GM12801 (cell line): ENCODE measurements around the gene CHID1.

Experiments used
- CTCF ChIP-seq: IDR thresholded peaks from one replicate; pipeline ENCODE4 v1.5.1; 2011; ENCODE audit warnings: control low read depth; ENCODE audit not compliant: insufficient read length; ENCODE audit errors: extremely low read depth

CHID1 gene

DNA sequence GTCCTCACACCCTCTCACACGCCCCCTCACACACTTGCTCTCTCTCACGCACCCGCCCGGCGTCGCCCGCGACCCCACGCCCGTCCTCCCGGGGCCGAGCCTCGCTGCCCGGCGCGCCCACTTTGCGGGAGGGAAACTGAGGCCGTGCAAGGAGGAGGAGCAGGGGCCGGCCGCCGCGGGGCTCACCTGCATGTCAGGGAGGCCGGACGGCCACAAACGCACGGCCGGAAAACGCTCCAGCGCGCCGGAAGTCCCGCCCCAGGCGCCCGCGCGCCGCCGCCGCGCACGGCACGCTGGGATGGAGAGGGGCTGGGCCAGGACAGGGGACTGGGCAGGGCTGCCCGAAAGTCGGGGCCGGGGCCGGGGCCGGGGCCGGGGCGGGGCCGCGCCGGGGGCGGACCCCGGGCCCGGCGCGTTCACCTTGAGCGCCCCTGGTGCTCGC, at the start of gene CHID1:
Gene CHID1, minus strand, starts transcription at position 222 of the 442 bp plus-strand sequence. CDS start 5,994 bp downstream, outside the sequence.
- TF ChIP-seq CTCF: no peak

DNA sequence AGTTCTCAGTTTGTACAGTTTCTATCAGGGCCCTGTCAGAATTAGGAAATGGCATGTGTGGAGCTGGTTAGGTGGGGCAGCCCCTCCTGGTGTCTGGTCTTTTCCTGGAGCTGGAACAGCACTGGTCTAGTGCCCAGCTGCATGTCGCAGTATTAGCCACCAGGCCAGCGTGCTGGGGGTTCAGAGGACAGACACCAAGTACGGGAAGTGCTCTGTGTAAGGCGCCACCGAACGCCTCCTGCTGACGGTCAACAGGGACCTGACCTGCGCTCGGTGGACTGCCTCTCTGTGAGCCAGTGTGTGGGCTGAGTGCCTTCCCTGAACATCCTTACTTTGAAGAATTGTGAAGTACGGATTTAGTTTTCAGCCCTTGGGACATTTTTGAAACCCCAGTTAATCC, 49.0 kb upstream of the CHID1 start:
- TF ChIP-seq CTCF: no peak

- no peak for TF ChIP-seq CTCF
Measured at GRCh38 chr11:959027-959426, 48.4 kb upstream of the CHID1 start.

- no peak for TF ChIP-seq CTCF
Measured at GRCh38 chr11:958101-958500, 47.5 kb upstream of the CHID1 start.

DNA sequence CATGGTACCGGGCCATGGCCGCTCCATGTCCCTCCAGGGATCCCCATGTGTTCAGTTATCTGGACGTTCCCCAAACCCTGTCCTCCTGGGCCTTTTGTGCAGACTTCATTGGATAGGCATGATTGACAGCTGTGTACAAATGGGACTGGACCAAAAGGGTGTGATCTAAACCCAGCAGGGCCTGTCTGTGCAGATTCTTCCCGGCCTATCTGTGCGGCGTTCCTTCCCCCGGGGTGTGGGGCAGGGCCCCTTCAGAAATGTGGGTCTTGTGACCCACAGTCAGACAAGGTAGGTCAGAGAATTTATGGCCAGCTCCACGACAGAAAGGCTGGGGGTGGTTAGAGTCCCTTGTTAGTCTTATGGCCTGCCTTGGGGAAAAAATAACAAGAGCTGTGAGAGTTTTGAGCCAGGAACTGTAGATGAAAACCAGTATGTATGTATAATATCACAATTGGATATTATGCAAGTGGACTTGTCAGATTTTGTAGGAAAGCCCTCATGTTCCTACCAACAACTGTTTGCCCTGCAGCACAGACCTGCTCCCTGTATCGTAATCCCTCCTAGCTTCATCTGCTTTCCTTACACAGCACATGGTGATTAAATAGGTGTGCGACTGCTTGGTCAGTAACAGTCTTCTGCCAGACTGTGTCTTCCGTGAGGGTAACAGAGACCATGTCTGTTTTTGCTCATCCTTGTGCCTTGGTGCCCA, 46.8 kb upstream of the CHID1 start:
- TF ChIP-seq CTCF: no peak

DNA sequence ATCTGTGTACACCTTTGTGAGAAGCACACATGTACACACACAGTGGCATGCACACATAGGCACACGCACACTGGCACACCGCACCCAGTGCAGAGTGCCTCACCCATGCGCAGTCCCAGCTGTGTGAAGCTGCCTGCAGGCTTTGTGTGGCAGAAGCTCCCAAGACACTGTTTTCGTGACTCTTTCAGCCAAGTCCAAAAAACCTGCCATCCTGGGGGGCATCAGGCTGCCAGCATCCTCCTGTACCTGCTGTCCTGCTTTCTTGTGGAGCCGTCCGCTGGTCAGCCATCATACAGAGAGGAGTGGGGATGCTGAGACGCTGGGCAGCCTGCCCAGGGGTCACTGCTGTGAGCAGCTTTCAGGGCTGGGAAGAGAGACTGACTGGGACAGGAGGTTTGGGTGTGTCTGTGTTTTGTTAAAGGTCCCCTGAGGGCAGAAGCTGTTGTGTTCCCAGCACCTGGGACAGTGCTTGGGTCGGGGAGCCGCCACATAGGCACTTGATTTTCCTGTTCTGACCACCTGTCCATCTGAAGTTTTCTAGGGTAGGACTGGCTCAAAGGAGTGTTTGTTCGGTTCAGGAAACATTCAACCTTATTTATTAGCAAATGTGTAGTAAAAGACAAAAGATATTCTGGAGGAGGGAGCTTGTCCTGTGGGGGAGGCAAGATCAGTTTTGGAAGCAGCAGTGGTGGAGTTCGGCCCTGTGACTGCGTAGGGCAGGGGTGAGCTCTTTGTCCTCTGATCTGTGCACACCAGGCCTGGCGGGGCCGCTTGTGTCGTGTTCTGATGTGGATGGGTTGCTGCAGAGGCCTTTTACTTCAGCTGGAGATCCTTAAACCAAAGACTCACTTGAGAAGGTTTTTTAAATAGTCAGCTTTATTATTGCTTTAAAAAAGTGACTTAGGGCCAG, 44.8 kb upstream of the CHID1 start:
- no peak for TF ChIP-seq CTCF

- TF ChIP-seq CTCF: no peak
Measured at GRCh38 chr11:954392-955153, 44.0 kb upstream of the CHID1 start.
